Neuronal stem cell (in vitro differentiated cells): ENCODE measurements around the gene C14orf132.

Source experiments
- DNase-seq: peaks from one replicate; pipeline ENCODE4 v3.0.0-alpha.2; 2013; ENCODE audit warnings: low spot score
- H2AFZ ChIP-seq: one replicate; pipeline ENCODE4 v1.6.1; 2013; ENCODE audit warnings: mild to moderate bottlenecking, low read length, inconsistent platforms
- H2AK5ac ChIP-seq: 2 replicates; pipeline ENCODE4 v1.6.1; 2013; ENCODE audit warnings: low read depth, mild to moderate bottlenecking, inconsistent platforms, low read length, moderate library complexity, mixed read lengths
- H2BK120ac ChIP-seq: 2 replicates; pipeline ENCODE4 v1.6.1; 2013; ENCODE audit warnings: low read depth, mild to moderate bottlenecking, inconsistent platforms, low read length, moderate library complexity, mixed read lengths
- H2BK12ac ChIP-seq: one replicate; pipeline ENCODE4 v1.6.1; 2013; ENCODE audit warnings: low read length, inconsistent platforms
- H2BK15ac ChIP-seq: 2 replicates; pipeline ENCODE4 v1.6.1; 2013; ENCODE audit warnings: mild to moderate bottlenecking, low read length, inconsistent platforms, mixed read lengths
- H2BK5ac ChIP-seq: one replicate; pipeline ENCODE4 v1.6.1; 2013; ENCODE audit warnings: inconsistent platforms, mild to moderate bottlenecking, low read length, moderate library complexity
- H3K14ac ChIP-seq: one replicate; pipeline ENCODE4 v1.6.1; 2013; ENCODE audit warnings: low read length, inconsistent platforms
- H3K18ac ChIP-seq: 2 replicates; pipeline ENCODE4 v1.6.1; 2013; ENCODE audit warnings: low read length, inconsistent platforms
- H3K23ac ChIP-seq: 2 replicates; pipeline ENCODE4 v1.6.1; 2013; ENCODE audit warnings: low read depth, mild to moderate bottlenecking, mixed read lengths, low read length, inconsistent platforms; ENCODE audit not compliant: poor library complexity
- H3K27ac ChIP-seq: replicated peaks from 3 replicates; pipeline ENCODE4 v1.5.1; 2013; ENCODE audit warnings: low read length, inconsistent platforms
- H3K27me3 ChIP-seq, 3 experiments: 2 replicates each; pipeline ENCODE4 v1.6.1; 2013; ENCODE audit warnings: low read length in 3 of 3, mild to moderate bottlenecking in 2 of 3, inconsistent platforms in 1 of 3, low read depth in 1 of 3, mixed read lengths in 1 of 3, moderate library complexity in 1 of 3; ENCODE audit not compliant: control insufficient read depth in 3 of 3, insufficient read depth in 3 of 3
- H3K36me3 ChIP-seq, 2 donors: replicated peaks in 1 of 2; 2 replicates each; pipeline ENCODE4 v1.6.1; 2013; ENCODE audit warnings: low read length in 2 of 2; ENCODE audit not compliant: control insufficient read depth in 2 of 2, insufficient read depth in 2 of 2
- H3K4ac ChIP-seq: 2 replicates; pipeline ENCODE4 v1.6.1; 2013; ENCODE audit warnings: inconsistent platforms, mild to moderate bottlenecking, low read length, moderate library complexity
- H3K4me1 ChIP-seq, 2 donors: 1 replicate in 1 of 2; 2 replicates in 1 of 2; pipeline ENCODE4 v1.6.1; 2013; ENCODE audit warnings: low read length in 2 of 2, low read depth in 1 of 2; ENCODE audit not compliant: control insufficient read depth in 2 of 2, insufficient read depth in 1 of 2
- H3K4me2 ChIP-seq: one replicate; pipeline ENCODE4 v1.6.1; 2013; ENCODE audit warnings: mild to moderate bottlenecking, low read length, inconsistent platforms; ENCODE audit not compliant: insufficient read depth, poor library complexity, severe bottlenecking
- H3K4me3 ChIP-seq, 2 donors: 2 replicates each; pipeline ENCODE4 v1.5.1; 2013; ENCODE audit warnings: low read length in 2 of 2, mild to moderate bottlenecking in 2 of 2, inconsistent platforms in 1 of 2, moderate library complexity in 1 of 2
- H3K79me1 ChIP-seq: one replicate; pipeline ENCODE4 v1.6.1; 2013; ENCODE audit warnings: low read depth, mild to moderate bottlenecking, inconsistent platforms, low read length, moderate library complexity
- H3K9ac ChIP-seq: one replicate; pipeline ENCODE4 v1.6.1; 2013; ENCODE audit warnings: mild to moderate bottlenecking, low read depth, low read length, inconsistent platforms; ENCODE audit not compliant: poor library complexity
- H3K9me3 ChIP-seq, 2 donors: replicated peaks in 1 of 2; 2 replicates each; pipeline versions ENCODE3 to v1.6.1; 2013; ENCODE audit warnings: low read length in 2 of 2, mild to moderate bottlenecking in 2 of 2, inconsistent platforms in 1 of 2, low read depth in 1 of 2, mixed read lengths in 1 of 2, moderate library complexity in 1 of 2; ENCODE audit not compliant: control insufficient read depth in 2 of 2, insufficient read depth in 1 of 2
- H4K8ac ChIP-seq: one replicate; pipeline ENCODE4 v1.6.1; 2013; ENCODE audit warnings: low read depth, mild to moderate bottlenecking, inconsistent platforms, low read length, moderate library complexity
- H4K91ac ChIP-seq: one replicate; pipeline ENCODE4 v1.6.1; 2013; ENCODE audit warnings: low read length, low read depth, mild to moderate bottlenecking, inconsistent platforms; ENCODE audit not compliant: poor library complexity
- WGBS, 2 donors: extraction: QIAGEN DNeasy Blood & Tissue Kit; methylation state at CpG; one replicate each; pipeline ENCODE4 v1.1.7; 2013; ENCODE audit warnings: missing lambda C conversion rate in 2 of 2, mixed read lengths in 1 of 2; ENCODE audit not compliant: insufficient read length in 2 of 2, insufficient replicate concordance in 1 of 2; ENCODE audit errors: extremely low coverage in 2 of 2; 5-methylcytosine and 5-hydroxymethylcytosine counted together

Gene C14orf132

GRCh38 chr14:96105926-96106441, 66.8 kb downstream of the C14orf132 start:
- H2BK120ac ChIP-seq: no peak overlapping the region
- H2AFZ ChIP-seq: no peak overlapping the region
- peaks cover 0 to 7% (median 0%) of the 10 kb centered on the region in 3 experiments for H3K27me3 ChIP-seq
- no peaks in the 10 kb centered on the region for H3K9me3 ChIP-seq
- H3K14ac ChIP-seq: no peak overlapping the region
- no CpG with 5 or more reads among the region's 15 CpGs for WGBS, 2 donors
- H3K4me3 ChIP-seq: no peak overlapping the region
- H4K91ac ChIP-seq: no peak overlapping the region
- no peak overlapping the region for H3K18ac ChIP-seq
- H2AK5ac ChIP-seq: no peak overlapping the region
- H2BK15ac ChIP-seq: no peak overlapping the region
- H2BK12ac ChIP-seq: no peak overlapping the region
- DNase-seq: no peak
- H3K9ac ChIP-seq: no peak overlapping the region
- no peak overlapping the region for H3K23ac ChIP-seq
- H2BK5ac ChIP-seq: no peak overlapping the region
- no peak overlapping the region for H3K4ac ChIP-seq
- H3K27ac ChIP-seq: no peak overlapping the region
- no peaks in the 10 kb centered on the region for H3K79me1 ChIP-seq
- H3K4me1 ChIP-seq: peaks cover 0 to 1% of the 10 kb centered on the region in 2 donors
- H3K36me3 ChIP-seq: no peaks in the 10 kb centered on the region
- no peak overlapping the region for H3K4me2 ChIP-seq
- H4K8ac ChIP-seq: no peak overlapping the region

GRCh38 chr14:96106891-96107290, 67.7 kb downstream of the C14orf132 start:
- H3K18ac ChIP-seq: no peak overlapping the region
- no peak overlapping the region for H3K4me2 ChIP-seq
- peaks cover 0 to 7% (median 0%) of the 10 kb centered on the region in 3 experiments for H3K27me3 ChIP-seq
- no peak overlapping the region for H2BK5ac ChIP-seq
- H3K27ac ChIP-seq: no peak overlapping the region
- no peaks in the 10 kb centered on the region for H3K79me1 ChIP-seq
- H2BK12ac ChIP-seq: no peak overlapping the region
- no CpG with 5 or more reads among the region's 6 CpGs for WGBS, 2 donors
- no peak for DNase-seq
- no peak overlapping the region for H2AK5ac ChIP-seq
- peaks cover 0 to 1% of the 10 kb centered on the region in 2 donors for H3K4me1 ChIP-seq
- no peak overlapping the region for H2BK120ac ChIP-seq
- H2BK15ac ChIP-seq: no peak overlapping the region
- H3K9ac ChIP-seq: no peak overlapping the region
- no peak overlapping the region for H3K4ac ChIP-seq
- no peak overlapping the region for H3K4me3 ChIP-seq
- no peak overlapping the region for H3K14ac ChIP-seq
- no peak overlapping the region for H3K23ac ChIP-seq
- H4K91ac ChIP-seq: no peak overlapping the region
- H3K36me3 ChIP-seq: no peaks in the 10 kb centered on the region
- H2AFZ ChIP-seq: no peak overlapping the region
- H3K9me3 ChIP-seq: no peaks in the 10 kb centered on the region
- H4K8ac ChIP-seq: no peak overlapping the region

GRCh38 chr14:96108061-96108795, 69.1 kb downstream of the C14orf132 start:
- no peak overlapping the region for H3K18ac ChIP-seq
- no peak overlapping the region for H3K23ac ChIP-seq
- no peak overlapping the region for H3K4me3 ChIP-seq
- H4K91ac ChIP-seq: no peak overlapping the region
- H2BK5ac ChIP-seq: no peak overlapping the region
- H2AFZ ChIP-seq: no peak overlapping the region
- no peaks in the 10 kb centered on the region for H3K4me1 ChIP-seq
- no peak overlapping the region for H2BK15ac ChIP-seq
- H3K14ac ChIP-seq: no peak overlapping the region
- no peak overlapping the region for H3K9ac ChIP-seq
- no peak overlapping the region for H4K8ac ChIP-seq
- no CpG with 5 or more reads among the region's 5 CpGs for WGBS, 2 donors
- H2BK12ac ChIP-seq: no peak overlapping the region
- no peak overlapping the region for H2AK5ac ChIP-seq
- H3K9me3 ChIP-seq: peaks cover 2% of the 10 kb centered on the region in 2 donors
- H3K4me2 ChIP-seq: no peak overlapping the region
- H3K27ac ChIP-seq: no peak overlapping the region
- H3K4ac ChIP-seq: no peak overlapping the region
- H3K27me3 ChIP-seq: peaks cover 0 to 7% (median 0%) of the 10 kb centered on the region in 3 experiments
- H3K36me3 ChIP-seq: no peaks in the 10 kb centered on the region
- H2BK120ac ChIP-seq: no peak overlapping the region
- no peaks in the 10 kb centered on the region for H3K79me1 ChIP-seq
- DNase-seq: no peak

GRCh38 chr14:96108911-96109310, 69.7 kb downstream of the C14orf132 start:
- no peak overlapping the region for H3K23ac ChIP-seq
- no peaks in the 10 kb centered on the region for H3K79me1 ChIP-seq

More at GRCh38 chr14:96108911-96109310, 69.7 kb downstream of the C14orf132 start:
- no peak overlapping the region for H3K9ac ChIP-seq
- no peaks in the 10 kb centered on the region for H3K4me1 ChIP-seq
- no peak overlapping the region for H2AK5ac ChIP-seq
- H3K4ac ChIP-seq: no peak overlapping the region
- H4K91ac ChIP-seq: no peak overlapping the region
- peaks cover 2 to 5% of the 10 kb centered on the region in 2 donors for H3K9me3 ChIP-seq
- H3K14ac ChIP-seq: no peak overlapping the region
- no peak overlapping the region for H2BK120ac ChIP-seq
- no peak overlapping the region for H2BK5ac ChIP-seq
- H3K36me3 ChIP-seq: no peaks in the 10 kb centered on the region
- H4K8ac ChIP-seq: no peak overlapping the region
- no peak overlapping the region for H3K18ac ChIP-seq
- no peak overlapping the region for H2AFZ ChIP-seq
- H3K4me2 ChIP-seq: no peak overlapping the region
- WGBS, 2 donors: no CpG with 5 or more reads among the region's 10 CpGs
- H2BK12ac ChIP-seq: no peak overlapping the region
- no peak overlapping the region for H3K27ac ChIP-seq
- H2BK15ac ChIP-seq: no peak overlapping the region
- H3K4me3 ChIP-seq: no peak overlapping the region
- H3K27me3 ChIP-seq: peaks cover 0 to 7% (median 0%) of the 10 kb centered on the region in 3 experiments
- no peak for DNase-seq
